Measurements from ENCODE around the gene SLC4A11.
"Not testable (repeated sequence)": the region's sequence is repeated elsewhere in the genome, so short reads cannot be mapped to it uniquely, and the experiment has no call there.

The SLC4A11 gene

GRCh38 chr20:3182429-3182828, 56.6 kb downstream of the SLC4A11 start:
- H3K27me3 Mint-ChIP-seq; H3K27ac Mint-ChIP-seq (ENCODE audit: low read depth); ATAC-seq (replicated peaks; ENCODE audit: extremely low read depth, poor library complexity, severe bottlenecking); H3K36me3 Mint-ChIP-seq (ENCODE audit: insufficient read depth); H3K4me3 Mint-ChIP-seq; H3K4me1 Mint-ChIP-seq; H3K9me3 Mint-ChIP-seq; DNase-seq (ENCODE audit: low spot score in 2 of 2): not testable (repeated sequence)

- H3K27ac Mint-ChIP-seq (ENCODE audit: low read depth) = no peak overlapping the region
- H3K4me3 Mint-ChIP-seq = no peak overlapping the region
- peaks cover 2% of the 10 kb centered on the region for H3K36me3 Mint-ChIP-seq (ENCODE audit: insufficient read depth)
- ATAC-seq (replicated peaks; ENCODE audit: extremely low read depth, poor library complexity, severe bottlenecking) (no peak), DNase-seq (ENCODE audit: low spot score in 2 of 2) (no peak)
- H3K4me1 Mint-ChIP-seq = no peaks in the 10 kb centered on the region
- no peaks in the 10 kb centered on the region for H3K27me3 Mint-ChIP-seq
- H3K9me3 Mint-ChIP-seq = no peaks in the 10 kb centered on the region
Observed at GRCh38 chr20:3181270-3181669, 57.7 kb downstream of the SLC4A11 start.

GRCh38 chr20:3180319-3180718, 58.7 kb downstream of the SLC4A11 start:
- Mint-ChIP-seq H3K27me3 (peaks cover 4% of the 10 kb centered on the region), H3K9me3 (no peaks in the 10 kb centered on the region), H3K27ac (ENCODE audit: low read depth) (no peak overlapping the region), H3K4me1 (no peaks in the 10 kb centered on the region), H3K4me3 (no peak overlapping the region), H3K36me3 (ENCODE audit: insufficient read depth) (peaks cover 2% of the 10 kb centered on the region)
- no peak for ATAC-seq (replicated peaks; ENCODE audit: extremely low read depth, poor library complexity, severe bottlenecking)
- DNase-seq (ENCODE audit: low spot score in 2 of 2) = no peak

- Mint-ChIP-seq H3K4me1 (peaks cover 6% of the 10 kb centered on the region), H3K9me3 (no peaks in the 10 kb centered on the region), H3K36me3 (ENCODE audit: insufficient read depth) (peaks cover 18% of the 10 kb centered on the region), H3K4me3 (no peak overlapping the region), H3K27ac (ENCODE audit: low read depth) (no peak overlapping the region), H3K27me3 (peaks cover 15% of the 10 kb centered on the region)
- ATAC-seq (replicated peaks; ENCODE audit: extremely low read depth, poor library complexity, severe bottlenecking) = no peak
- DNase-seq (ENCODE audit: low spot score in 2 of 2) = no peak
Observed at GRCh38 chr20:3177746-3178485, 61.1 kb downstream of the SLC4A11 start.
